HG02973 (cell line): ENCODE data around the gene WSB2.
"Not testable (repeated sequence)": the region's sequence is repeated elsewhere in the genome, so short reads cannot be mapped to it uniquely, and the experiment has no call there.

Experiments used
- ATAC-seq: cut with Tn5 transposase; IDR thresholded peaks from one replicate; pipeline ENCODE4 v1.9.1; 2021; ENCODE audit warnings: moderate library complexity; ENCODE audit not compliant: unreplicated experiment

WSB2 gene

DNA sequence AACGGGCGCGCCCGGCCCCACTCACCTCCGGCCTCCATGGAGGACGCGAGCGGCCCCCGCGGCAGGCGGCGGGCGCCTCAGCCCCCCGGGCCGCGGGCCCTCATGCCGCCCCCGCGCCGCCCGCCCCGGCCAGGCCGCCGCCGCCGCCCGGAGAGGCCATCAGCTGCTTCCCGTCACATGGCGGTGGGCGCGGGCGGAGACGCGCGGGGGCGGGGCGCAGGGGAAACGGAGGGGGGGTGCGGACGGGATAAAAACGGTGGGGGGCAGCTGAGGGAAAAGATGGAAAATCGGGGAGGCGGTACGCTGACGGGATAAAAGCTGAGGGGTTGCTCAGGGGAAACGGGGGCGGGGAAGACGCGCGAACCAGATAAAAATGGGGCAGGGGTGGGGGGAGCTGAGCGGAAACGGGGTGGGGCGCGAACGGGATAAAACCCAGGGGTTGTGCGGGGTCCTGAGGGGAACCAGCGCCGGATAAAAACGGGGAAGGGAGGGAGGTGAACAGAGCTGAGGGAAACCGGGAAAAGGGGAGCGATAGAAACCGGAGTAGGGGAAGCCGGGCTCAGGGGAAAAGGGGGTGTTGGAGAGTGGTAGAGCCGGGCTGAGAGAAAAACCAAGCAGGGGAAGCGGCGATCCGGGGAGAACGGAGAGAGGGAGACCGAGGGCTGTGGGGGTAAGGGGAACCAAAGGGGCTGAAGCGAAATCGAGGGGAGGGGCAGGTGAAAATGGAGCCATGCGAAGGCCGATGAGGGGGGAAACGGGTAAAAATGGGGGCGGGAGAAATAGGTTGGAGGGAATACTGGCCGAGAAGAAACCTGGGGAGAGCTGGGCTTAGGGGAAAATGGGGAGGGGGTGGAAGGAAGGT is at the start of gene WSB2:
Gene WSB2, minus strand, starts transcription at position 169 of the 862 bp plus-strand sequence. Its CDS starts 131 bp downstream, at position 38.
- peak; percentile 39 for ATAC-seq

DNA sequence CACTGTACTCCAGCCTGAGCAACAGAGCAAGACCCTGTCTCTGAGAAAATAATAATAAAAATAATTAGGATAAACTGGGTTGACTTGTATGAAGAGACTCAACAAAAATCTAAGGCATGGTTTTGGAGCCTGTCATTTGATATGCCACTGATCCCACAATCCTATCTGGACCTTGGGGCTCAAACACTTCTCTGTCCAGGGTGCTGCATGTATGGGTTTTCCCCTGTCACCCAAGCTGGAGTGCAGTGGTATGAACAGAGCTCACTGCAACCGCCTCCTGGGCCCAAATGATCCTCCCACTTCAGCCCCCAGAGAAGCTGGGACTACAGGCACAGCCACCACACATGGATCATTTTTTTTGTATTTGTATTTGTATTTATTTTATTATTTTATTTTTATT is 48.1 kb upstream of the WSB2 start:
- ATAC-seq: no peak

GRCh38 chr12:118107694-118108093 is 46.7 kb upstream of the WSB2 start:
- no peak for ATAC-seq

- ATAC-seq: no peak
Observed at GRCh38 chr12:118107011-118107410, 46.0 kb upstream of the WSB2 start.

DNA sequence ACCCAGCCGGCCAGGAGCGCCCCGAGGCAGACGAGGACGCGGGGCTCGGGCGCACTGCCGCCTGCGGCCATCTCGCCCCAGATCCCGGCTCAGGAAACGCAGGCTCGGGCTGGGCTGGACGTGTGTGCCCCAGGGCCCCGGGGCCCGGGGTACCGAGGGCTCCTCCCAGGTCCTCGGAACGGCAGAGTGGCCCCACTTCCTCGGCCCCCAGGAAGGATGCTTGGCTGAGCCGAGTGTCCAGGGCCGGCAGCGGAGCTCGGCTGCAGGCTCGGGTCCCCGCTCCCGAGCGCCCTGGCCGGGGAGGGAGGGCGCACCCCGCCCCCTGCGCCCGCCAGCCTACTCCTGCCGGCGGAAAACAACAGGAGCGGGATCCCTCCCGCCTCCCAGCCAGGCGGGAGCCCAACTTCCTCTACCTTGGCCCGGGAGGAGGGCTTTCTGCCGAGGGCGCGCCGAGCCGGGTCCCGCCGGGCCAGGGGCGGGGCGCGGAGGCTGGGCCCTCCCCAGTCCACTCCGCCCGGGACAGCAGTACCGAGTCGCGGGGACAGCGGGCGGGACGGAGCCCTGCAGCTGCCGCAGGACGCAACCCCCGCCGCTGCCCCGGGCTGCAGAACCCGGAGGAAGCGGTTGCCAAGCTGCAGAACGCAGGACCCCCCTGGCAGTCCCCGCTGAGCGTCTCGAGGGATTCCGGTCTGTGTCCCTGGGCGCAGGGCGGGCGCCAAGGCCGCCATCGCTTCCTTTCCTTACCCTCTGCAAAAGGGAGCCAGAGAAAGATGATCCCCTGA is 42.8 kb upstream of the WSB2 start, which contains the start of gene VSIG10:
Gene VSIG10, minus strand, starts transcription at position 411 of the 782 bp plus-strand sequence. Its CDS starts 340 bp downstream, at position 71.
- ATAC-seq: peak; percentile 45

- no peak for ATAC-seq
Observed at GRCh38 chr12:118103201-118103600, 42.2 kb upstream of the WSB2 start.

DNA sequence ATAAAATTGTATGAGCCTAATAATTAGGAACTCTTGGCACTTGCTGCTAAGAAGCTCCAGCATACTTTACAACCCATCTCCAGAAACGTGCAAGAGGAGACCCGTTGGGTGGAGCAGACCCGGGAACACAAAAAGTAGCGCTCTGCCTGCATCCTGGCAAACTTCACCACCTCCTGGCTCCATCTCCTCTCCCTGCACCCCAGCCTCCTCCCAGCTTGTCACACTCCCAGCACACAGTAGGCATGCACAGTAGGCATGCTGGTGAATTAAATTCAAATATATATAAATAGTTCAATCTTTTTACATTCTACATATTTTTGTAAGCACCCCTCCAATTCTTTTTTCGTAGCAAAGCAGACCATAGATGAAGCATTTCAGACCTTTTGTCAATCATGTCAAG is 41.6 kb upstream of the WSB2 start:
- ATAC-seq: no peak

GRCh38 chr12:118102070-118102469 is 41.1 kb upstream of the WSB2 start:
- no peak for ATAC-seq

GRCh38 chr12:118101051-118101450 is 40.1 kb upstream of the WSB2 start:
- ATAC-seq: no peak

DNA sequence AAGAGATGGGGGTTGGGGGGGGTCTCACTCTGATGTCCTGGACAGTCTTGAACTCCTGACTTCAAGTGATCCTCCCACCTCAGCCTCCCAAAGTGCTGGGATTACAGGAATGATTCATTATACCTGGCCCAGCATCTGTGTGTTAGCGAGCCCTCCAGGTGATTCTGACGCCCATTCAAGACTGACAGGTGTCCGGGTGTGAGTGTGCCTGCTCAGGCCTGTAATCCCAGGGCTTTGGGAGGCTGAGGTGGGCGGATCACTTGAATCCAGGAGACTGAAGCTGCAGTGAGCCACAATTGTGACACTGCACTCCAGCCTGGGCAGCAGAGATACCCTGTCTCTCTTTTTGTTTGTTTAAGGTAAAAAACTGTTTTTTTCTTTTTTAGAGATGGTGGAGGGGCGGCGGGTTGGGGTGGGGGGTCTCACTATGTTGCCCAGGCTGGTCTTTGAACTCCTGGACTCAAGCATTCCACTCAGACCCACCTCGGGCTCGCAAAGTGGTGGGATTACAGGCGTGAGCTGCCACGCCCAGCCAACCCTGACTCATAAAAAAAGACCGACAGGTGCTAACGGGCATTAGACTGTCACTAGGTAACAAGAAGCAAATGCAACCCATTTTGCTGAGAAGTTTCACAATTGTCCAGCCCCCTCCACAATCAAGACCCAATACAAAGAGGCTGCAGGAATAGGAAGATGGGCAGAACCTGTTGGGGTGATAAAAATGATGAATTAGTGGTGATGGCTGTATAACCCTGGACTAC is 38.1 kb upstream of the WSB2 start:
- ATAC-seq: no peak

DNA sequence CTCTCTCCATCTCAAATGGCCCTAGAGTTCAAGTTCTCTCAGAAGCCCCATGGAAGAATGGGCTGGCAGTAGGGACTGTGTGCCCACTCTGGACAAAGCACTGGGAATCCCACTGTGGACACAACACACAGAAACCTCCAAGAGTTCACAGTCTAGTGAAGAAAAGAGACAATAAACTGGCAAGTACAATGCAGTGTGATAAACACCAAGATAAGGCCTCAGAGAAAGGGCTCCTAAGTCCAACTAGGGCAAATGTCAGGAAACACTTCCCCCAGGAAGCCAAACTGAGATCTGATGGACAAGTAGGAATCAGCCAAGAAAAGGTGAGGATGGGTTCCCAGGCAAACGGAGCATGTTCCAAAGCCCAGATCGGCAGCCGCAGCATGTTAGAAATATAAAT is 37.4 kb upstream of the WSB2 start:
- no peak for ATAC-seq

DNA sequence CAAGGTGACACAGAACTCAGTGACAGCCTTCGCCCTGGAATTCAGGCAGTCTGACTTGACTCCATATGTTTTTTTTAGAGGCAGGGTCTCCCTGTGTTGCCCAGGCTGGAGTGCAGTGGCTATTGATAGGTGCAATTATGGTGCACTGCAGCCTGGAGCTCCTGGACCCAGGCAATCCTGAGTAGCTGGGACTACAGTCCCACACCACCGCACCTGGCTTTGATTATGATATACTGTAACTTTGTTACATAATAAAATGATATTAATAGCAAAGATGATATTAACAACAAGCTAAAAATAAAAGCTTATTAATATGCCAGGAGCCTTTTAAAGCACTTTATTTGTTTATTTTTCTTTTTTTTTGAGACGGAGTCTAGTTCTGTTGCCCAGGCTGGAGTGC is 33.1 kb upstream of the WSB2 start:
- no peak for ATAC-seq

GRCh38 chr12:118089782-118090181 is 28.8 kb upstream of the WSB2 start:
- no peak for ATAC-seq

- ATAC-seq: no peak
Observed at GRCh38 chr12:118082161-118082560, 21.2 kb upstream of the WSB2 start.

DNA sequence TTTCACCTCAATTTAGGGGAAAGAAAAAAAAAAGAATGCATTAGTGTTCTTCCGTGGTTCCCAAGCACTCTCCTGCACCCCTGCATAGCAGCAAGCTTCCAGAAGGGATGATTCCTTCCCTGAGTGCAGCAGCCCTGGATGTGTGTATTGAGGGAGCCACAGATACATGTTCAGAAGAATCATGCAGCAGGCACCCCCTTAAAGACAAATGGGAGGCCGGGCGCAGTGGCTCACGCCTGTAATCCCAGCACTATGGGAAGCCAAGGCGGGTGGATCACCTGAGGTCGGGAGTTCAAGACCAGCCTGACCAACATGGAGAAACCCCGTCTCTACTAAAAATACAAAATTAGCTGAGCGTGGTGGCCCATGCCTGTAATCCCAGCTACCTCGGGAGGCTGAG is 20.5 kb upstream of the WSB2 start:
- ATAC-seq: not testable (repeated sequence)

GRCh38 chr12:118073768-118074167 is 12.8 kb upstream of the WSB2 start:
- peak; percentile 24 for ATAC-seq

GRCh38 chr12:118070650-118071049 is 9.7 kb upstream of the WSB2 start:
- no peak for ATAC-seq

- ATAC-seq: no peak
Observed at GRCh38 chr12:118068445-118068844, 7.5 kb upstream of the WSB2 start.

DNA sequence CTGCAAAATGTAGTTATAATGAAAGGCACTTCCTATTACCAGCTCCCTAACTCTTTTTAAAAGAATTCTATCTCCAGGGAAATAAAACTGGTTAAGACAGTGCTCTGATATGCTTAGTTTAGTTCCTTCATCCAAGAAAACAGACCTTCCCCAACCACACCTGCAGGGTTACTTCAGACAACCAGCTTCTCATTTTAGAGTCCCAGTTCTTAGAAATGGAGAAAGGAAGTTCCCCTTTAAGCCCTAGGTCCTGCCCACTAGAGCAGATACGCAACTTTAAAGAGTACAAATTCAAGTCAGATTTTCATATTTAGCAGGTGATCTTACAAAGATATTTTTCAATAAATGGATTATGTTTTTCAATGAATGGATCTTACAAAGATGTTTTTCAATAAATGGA is 4.4 kb upstream of the WSB2 start:
- no peak for ATAC-seq

GRCh38 chr12:118064608-118065007 is 3.6 kb upstream of the WSB2 start:
- no peak for ATAC-seq
